Aorta (tissue), 5 donors: Measurements from ENCODE around the gene CFD. TPM values are rescaled to one million over a fixed set of nuclear protein-coding genes. Genes with fewer than 3 reads are reported as not detected.

Source experiments
- ATAC-seq: fragments of 200-7000 bp; cut with Tn5 transposase; one replicate; pipeline ENCODE4 v1.9.1; 2022; ENCODE audit warnings: moderate library complexity; ENCODE audit not compliant: low FRiP score
- DNase-seq, 2 donors: peaks; one replicate each; pipeline ENCODE4 v3.0.0-alpha.2; 2020
- H3K27ac ChIP-seq, 2 donors: one replicate each; pipeline ENCODE4 v1.5.1; 2013; ENCODE audit warnings: low read length in 2 of 2, mild to moderate bottlenecking in 2 of 2, moderate library complexity in 2 of 2, control low read depth in 1 of 2, inconsistent platforms in 1 of 2, low read depth in 1 of 2
- H3K27me3 ChIP-seq, 2 donors: one replicate each; pipeline ENCODE4 v1.6.1; 2013; ENCODE audit warnings: control low read depth in 1 of 2, low read length in 1 of 2, mild to moderate bottlenecking in 1 of 2, moderate library complexity in 1 of 2; ENCODE audit not compliant: insufficient read depth in 2 of 2, control insufficient read depth in 1 of 2
- H3K36me3 ChIP-seq, 2 donors: one replicate each; pipeline ENCODE4 v1.6.1; 2013; ENCODE audit warnings: control low read depth in 1 of 2, low read length in 1 of 2, mild to moderate bottlenecking in 1 of 2; ENCODE audit not compliant: insufficient read depth in 2 of 2, control insufficient read depth in 1 of 2
- H3K4me1 ChIP-seq, 2 donors: one replicate each; pipeline ENCODE4 v1.6.1; 2013; ENCODE audit warnings: low read length in 2 of 2, control low read depth in 1 of 2, mild to moderate bottlenecking in 1 of 2, moderate library complexity in 1 of 2; ENCODE audit not compliant: insufficient read depth in 2 of 2, control insufficient read depth in 1 of 2
- H3K4me3 ChIP-seq, 2 donors: one replicate each; pipeline ENCODE4 v1.5.1; 2013; ENCODE audit warnings: low read length in 2 of 2, control low read depth in 1 of 2, mild to moderate bottlenecking in 1 of 2
- H3K9me3 ChIP-seq: one replicate; pipeline ENCODE4 v1.6.1; 2013; ENCODE audit warnings: mild to moderate bottlenecking, low read length; ENCODE audit not compliant: control insufficient read depth
- WGBS, 2 donors: extraction: QIAGEN DNeasy Blood & Tissue Kit; methylation state at CpG; one replicate each; pipeline ENCODE4 v1.1.7; 2013; 5-methylcytosine and 5-hydroxymethylcytosine counted together
- intact Hi-C, 2 donors: fragments of 100-400 bp; cut with DNase I; formaldehyde crosslinking; loops; one replicate each; pipeline versions ENCODE4 v1.14.2 to v1.15.0; 2022
- polyA plus RNA-seq, 2 donors: library from polyadenylated mRNA; stranded (reverse); fragments of 200-250 nt; gene quantifications; one replicate each; pipeline ENCODE4 v1.2.3, GENCODE V29; 2013
- total RNA-seq, 2 donors: library from RNA; stranded (reverse); fragmentation: NEBNext Ultra II Directional; extraction: Animal tissue kit (Norgen Biotek cat#: 25700); gene quantifications; one replicate each; pipeline ENCODE4 v1.2.1, GENCODE V29; 2021
- donor health status: healthy with polysubstance abuse.
- donor health status: Bipolar disorder and iron deficiency.
- donor health status: DM: no; HTN: no; CAD: no.
- donor health status: DM: no; HTN: no; CAD: no.
- donor health status: DM: yes; HTN: yes; CAD: no.

The CFD gene
- total and polyA plus RNA-seq, 4 donors, result 3.3 to 354 (median 63.7) TPM

GRCh38 chr19:903266-903797 lies 43.9 kb downstream of the CFD start:
- Histone ChIP-seq H3K27ac (no peak overlapping the region), H3K4me3 (no peak overlapping the region), H3K27me3 (no peaks in the 10 kb centered on the region), H3K36me3 (no peaks in the 10 kb centered on the region), H3K4me1 (no peaks in the 10 kb centered on the region), H3K9me3 (no peaks in the 10 kb centered on the region)
- 74 to 76% methylated on average over 31 to 32 of the region's 32 CpGs for WGBS, 2 donors
- DNase-seq (no peak), ATAC-seq (no peak)
- intact Hi-C loops, result no loop called here

- H3K27me3 ChIP-seq, result no peaks in the 10 kb centered on the region
- no peak for DNase-seq
- H3K9me3 ChIP-seq, result no peaks in the 10 kb centered on the region
- 94 to 95% methylated on average over 8 of the region's 8 CpGs for WGBS, 2 donors
- ATAC-seq, result no peak
- H3K4me3 ChIP-seq, result no peak overlapping the region
- no peak overlapping the region for H3K27ac ChIP-seq
- no peaks in the 10 kb centered on the region for H3K4me1 ChIP-seq
- H3K36me3 ChIP-seq, result no peaks in the 10 kb centered on the region
- intact Hi-C loops, result no loop called here
Measured at GRCh38 chr19:904545-904944, 45.1 kb downstream of the CFD start.

- Histone ChIP-seq H3K4me1 (no peaks in the 10 kb centered on the region), H3K9me3 (no peaks in the 10 kb centered on the region), H3K36me3 (no peaks in the 10 kb centered on the region), H3K27ac (no peak overlapping the region), H3K4me3 (no peak overlapping the region), H3K27me3 (no peaks in the 10 kb centered on the region)
- 98% methylated on average over 7 of the region's 7 CpGs for WGBS, 2 donors
- DNase-seq (no peak), ATAC-seq (no peak)
- intact Hi-C loops, result loop anchor here in 1 of 2 donors (5.0 kb wide), 1 partner anchor 39 kb away; no protein-coding TSS in a partner anchor
Measured at GRCh38 chr19:906480-906879, 47.0 kb downstream of the CFD start.

GRCh38 chr19:907183-907853 lies 47.9 kb downstream of the CFD start:
- H3K4me3 ChIP-seq, result no peak overlapping the region
- H3K36me3 ChIP-seq, result no peaks in the 10 kb centered on the region
- H3K9me3 ChIP-seq, result no peaks in the 10 kb centered on the region
- no peak for ATAC-seq
- no peaks in the 10 kb centered on the region for H3K27me3 ChIP-seq
- H3K4me1 ChIP-seq, result no peaks in the 10 kb centered on the region
- DNase-seq, result no peak
- no peak overlapping the region for H3K27ac ChIP-seq
- intact Hi-C loops, result loop anchor here in 1 of 2 donors (5.0 kb wide), 1 partner anchor 40 kb away; no protein-coding TSS in a partner anchor
- 85 to 87% methylated on average over 14 of the region's 14 CpGs for WGBS, 2 donors

- intact Hi-C loops, result no loop called here
Measured at GRCh38 chr19:911197-912033, 52.0 kb downstream of the CFD start.

GRCh38 chr19:912181-913079 lies 53.0 kb downstream of the CFD start:
- peak overlapping the region; percentile 81 to 94 for H3K4me3 ChIP-seq
- no peak for ATAC-seq
- H3K4me1 ChIP-seq, result no peaks in the 10 kb centered on the region
- no peaks in the 10 kb centered on the region for H3K27me3 ChIP-seq
- H3K36me3 ChIP-seq, result no peaks in the 10 kb centered on the region
- WGBS, 2 donors, result 1 to 3% methylated on average over 35 to 69 of the region's 69 CpGs
- H3K27ac ChIP-seq, result peak overlapping the region in 1 of 2 donors; percentile 33
- intact Hi-C loops, result no loop called here
- H3K9me3 ChIP-seq, result no peaks in the 10 kb centered on the region
- peak in 1 of 2 donors; percentile 83 for DNase-seq

More at GRCh38 chr19:911197-912033, 52.0 kb downstream of the CFD start:
- no peaks in the 10 kb centered on the region for H3K9me3 ChIP-seq
- DNase-seq (peak in 1 of 2 donors; percentile 75), ATAC-seq (no peak)
- no peak overlapping the region for H3K4me3 ChIP-seq
- H3K36me3 ChIP-seq, result no peaks in the 10 kb centered on the region
- H3K27me3 ChIP-seq, result no peaks in the 10 kb centered on the region
- no peak overlapping the region for H3K27ac ChIP-seq
- WGBS, 2 donors, result 76 to 79% methylated on average over 54 of the region's 54 CpGs
- H3K4me1 ChIP-seq, result no peaks in the 10 kb centered on the region
